Subcutaneous adipose tissue (tissue), 4 donors: ENCODE measurements around the gene PFKL. TPM values are rescaled to one million over a fixed set of nuclear protein-coding genes. Genes with fewer than 3 reads are reported as not detected.

Experiments used
- CTCF ChIP-seq: fragments of 450-650 bp; IDR thresholded peaks from one replicate; pipeline ENCODE4 v1.5.1; 2016; ENCODE audit warnings: low read depth, mild to moderate bottlenecking, control low read depth, antibody characterized with exemption, moderate library complexity
- total RNA-seq, 4 donors: library from RNA; depleted of rRNA; stranded (reverse); fragments of >200 nt; gene quantifications; one replicate each; pipeline ENCODE4 v1.1.0, GENCODE V29; 2016

The PFKL gene
- total RNA-seq, 4 donors from 2014 or later: 51.0 to 177 (median 77.3) TPM

DNA sequence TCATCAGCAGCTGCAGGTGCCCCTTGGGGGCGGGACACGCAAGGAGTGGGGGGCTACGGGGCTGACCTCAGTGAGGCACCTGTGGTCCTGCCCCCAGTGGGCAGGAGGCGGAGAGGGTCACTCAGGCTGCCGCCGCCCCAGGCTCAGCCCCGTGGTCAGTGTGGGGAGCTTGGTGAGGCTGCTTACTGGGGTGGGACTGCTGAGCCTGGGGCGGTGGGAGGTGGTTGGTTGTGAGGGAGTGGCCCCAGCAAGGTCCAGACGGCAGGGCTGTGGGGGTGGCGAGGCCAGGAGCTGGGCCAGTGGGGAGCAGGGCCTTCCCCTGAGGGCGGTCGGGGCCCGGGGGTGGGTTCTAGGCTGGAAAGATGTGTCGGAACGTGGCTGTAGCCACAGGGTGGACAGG is 14.3 kb downstream of the PFKL start:
- TF ChIP-seq CTCF: no peak

DNA sequence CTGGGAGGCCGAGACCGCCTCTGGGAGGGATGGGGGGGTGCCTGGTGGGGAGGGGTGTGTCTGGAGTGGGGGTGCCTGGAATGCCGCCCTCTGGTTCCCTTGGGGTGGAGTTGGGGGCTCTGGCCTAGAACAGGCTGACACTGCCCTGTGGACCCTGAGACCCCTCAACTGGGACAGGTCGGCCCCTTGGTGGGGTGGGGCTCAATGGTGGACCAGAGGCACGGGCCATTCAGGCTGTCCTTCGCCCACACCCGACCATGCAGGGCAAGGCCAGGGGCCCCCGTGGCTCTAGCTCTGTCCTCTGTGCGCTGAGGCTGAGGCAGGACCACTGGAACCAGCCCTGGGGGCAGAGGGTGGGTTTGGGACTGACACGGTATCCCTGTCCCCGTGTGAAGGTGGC is 14.7 kb downstream of the PFKL start:
- TF ChIP-seq CTCF: no peak

DNA sequence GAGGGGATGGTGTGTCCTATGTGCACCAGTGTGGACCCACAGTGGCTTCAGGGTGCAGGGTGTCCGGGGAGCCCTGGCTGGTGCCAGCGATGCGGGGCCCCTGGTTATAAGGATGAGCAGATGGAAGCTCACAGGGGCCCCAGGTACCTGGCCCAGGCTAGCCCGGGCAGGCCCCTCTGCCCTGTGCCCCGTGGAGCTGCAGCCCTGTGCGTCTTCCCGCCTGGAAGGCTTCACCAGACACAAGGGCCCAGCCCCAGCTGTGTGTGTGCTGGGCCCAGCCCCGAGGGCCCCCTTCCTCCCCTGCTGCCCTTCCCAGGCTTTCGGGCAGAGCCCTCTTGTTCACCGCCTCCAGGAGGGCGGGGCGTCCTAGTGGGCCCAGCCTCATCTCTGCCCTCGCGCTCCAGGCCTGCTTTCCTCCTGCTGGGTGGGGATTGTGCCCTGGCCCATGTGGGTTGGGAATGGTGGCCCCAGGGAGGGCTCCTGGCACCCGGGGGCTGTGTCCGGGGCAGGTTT is 15.9 kb downstream of the PFKL start:
- no peak for TF ChIP-seq CTCF

DNA sequence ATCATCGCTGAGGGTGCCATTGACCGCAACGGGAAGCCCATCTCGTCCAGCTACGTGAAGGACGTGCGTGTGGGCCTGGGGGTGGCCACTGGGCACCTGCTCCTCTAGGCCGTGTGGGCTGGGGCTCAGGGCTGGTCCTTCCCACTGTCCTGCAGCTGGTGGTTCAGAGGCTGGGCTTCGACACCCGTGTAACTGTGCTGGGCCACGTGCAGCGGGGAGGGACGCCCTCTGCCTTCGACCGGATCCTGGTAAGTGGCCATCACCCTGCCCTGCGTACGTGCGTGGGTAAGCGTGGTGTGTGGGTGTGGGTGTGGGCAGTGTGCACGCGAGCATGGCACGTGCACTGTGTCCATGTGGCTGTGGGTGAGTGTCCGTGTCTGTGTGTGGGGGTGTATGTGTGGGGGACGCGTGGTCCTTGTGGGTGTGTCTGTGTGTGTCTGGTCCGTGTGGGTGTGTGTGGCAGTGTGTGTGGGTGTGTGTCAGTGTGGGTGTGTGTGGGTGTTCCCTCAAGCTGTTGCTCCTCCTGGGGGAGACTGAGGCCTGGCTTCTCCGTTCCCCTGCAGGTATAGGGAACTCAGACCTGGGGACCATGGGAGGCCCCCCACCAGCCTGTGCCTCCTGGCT is 16.5 kb downstream of the PFKL start:
- no peak for TF ChIP-seq CTCF

GRCh38 chr21:44317241-44317782 is 17.5 kb downstream of the PFKL start:
- no peak for TF ChIP-seq CTCF

DNA sequence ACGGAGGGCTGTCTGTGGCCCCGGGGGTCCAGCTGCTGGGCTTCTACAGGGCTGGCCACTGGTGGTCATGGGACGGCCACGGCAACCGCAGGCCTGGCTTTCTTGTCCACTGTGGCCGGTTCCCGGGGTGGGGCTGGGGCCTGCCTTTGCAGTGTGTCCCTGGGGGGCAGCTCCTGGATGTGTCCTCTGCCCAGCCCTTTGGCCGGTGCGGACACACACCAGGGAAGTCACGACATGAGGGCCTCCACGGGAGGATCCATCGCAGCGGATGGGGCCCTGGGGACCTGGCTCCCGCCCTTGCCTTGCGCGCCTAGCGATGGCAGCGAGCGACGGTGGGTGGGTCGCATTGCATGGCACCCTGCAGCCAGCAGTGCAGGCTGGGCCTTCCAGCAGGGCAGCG is 18.0 kb downstream of the PFKL start:
- no peak for TF ChIP-seq CTCF

DNA sequence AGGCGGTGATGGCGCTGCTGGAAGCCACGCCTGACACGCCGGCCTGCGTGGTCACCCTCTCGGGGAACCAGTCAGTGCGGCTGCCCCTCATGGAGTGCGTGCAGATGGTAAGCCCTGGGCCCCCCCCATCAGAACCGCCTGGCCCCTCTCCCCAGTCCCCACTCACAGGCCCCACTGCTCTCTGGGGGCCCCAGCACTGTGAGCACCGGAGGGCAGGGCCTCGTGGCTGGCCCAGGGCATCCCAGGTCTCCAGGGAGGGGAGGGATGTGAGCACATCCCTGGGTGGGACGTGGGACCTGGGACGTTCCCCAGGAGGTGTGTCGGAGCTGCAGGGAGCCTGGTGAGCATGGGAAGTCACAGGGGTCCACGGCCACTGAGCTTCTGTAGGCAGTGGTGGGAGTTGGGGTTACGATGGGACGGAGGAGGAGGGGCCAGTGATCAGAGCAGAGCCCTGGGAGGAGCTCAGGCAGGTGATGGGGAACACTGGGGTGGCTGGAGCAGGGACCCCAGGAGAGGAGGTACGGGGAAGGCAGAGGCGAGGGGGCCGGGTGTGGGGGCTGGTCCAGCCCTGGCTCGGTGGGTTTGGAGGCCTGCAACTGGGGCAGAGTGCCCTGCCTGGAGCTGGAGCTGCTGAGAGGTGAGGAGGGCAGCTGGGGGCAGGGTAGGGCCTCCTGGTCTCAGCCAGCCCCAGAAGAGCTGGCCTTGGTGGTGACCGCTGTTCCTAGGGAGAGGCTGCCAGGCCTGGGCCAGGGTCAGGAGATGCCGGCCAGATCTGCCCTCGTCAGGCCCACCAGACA is 18.8 kb downstream of the PFKL start:
- no peak for TF ChIP-seq CTCF
